ENCODE data around the gene AKR1C1.
"Not testable (repeated sequence)": the region's sequence is repeated elsewhere in the genome, so short reads cannot be mapped to it uniquely, and the experiment has no call there.

The AKR1C1 gene

DNA sequence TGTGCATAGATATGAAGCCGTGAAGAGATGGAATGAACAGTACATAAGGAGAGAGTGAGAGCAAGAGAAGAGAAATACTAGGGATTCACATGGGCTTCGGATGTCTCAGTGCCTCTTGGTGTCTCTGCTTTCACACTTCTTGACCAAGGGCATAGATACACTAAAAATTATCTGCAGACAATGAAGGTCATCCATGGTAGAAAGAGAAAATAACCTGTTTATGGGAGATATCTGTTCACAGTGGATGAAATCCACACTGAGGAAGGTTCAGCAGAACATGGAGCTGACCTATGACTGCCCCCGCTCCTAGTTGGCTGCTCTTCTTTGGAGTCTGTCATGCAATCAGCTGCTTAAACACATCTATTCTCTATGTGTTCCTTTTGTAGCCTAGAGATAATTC, 6.1 kb downstream of the AKR1C1 start:
- not testable (repeated sequence) for H3K4me1 Mint-ChIP-seq; H3K9me3 Mint-ChIP-seq; H3K27ac Mint-ChIP-seq; H3K4me3 Mint-ChIP-seq; H3K27me3 Mint-ChIP-seq (ENCODE audit: low read depth, poor library complexity); DNase-seq
- peaks cover 20% of the 10 kb centered on the region for H3K36me3 Mint-ChIP-seq (ENCODE audit: low read depth)

- not testable (repeated sequence) for H3K27me3 Mint-ChIP-seq (ENCODE audit: low read depth, poor library complexity); H3K4me1 Mint-ChIP-seq; DNase-seq; H3K4me3 Mint-ChIP-seq; H3K27ac Mint-ChIP-seq; H3K9me3 Mint-ChIP-seq
- H3K36me3 Mint-ChIP-seq (ENCODE audit: low read depth) = peaks cover 20% of the 10 kb centered on the region
Measured at GRCh38 chr10:4970362-4970761, 7.1 kb downstream of the AKR1C1 start.

GRCh38 chr10:4972369-4973142, 9.3 kb downstream of the AKR1C1 start:
- not testable (repeated sequence) for H3K4me1 Mint-ChIP-seq; H3K27me3 Mint-ChIP-seq (ENCODE audit: low read depth, poor library complexity); H3K4me3 Mint-ChIP-seq; DNase-seq; H3K9me3 Mint-ChIP-seq; H3K27ac Mint-ChIP-seq
- peaks cover 25% of the 10 kb centered on the region for H3K36me3 Mint-ChIP-seq (ENCODE audit: low read depth)

GRCh38 chr10:4973294-4973693, 10.1 kb downstream of the AKR1C1 start:
- not testable (repeated sequence) for H3K27ac Mint-ChIP-seq; DNase-seq; H3K4me3 Mint-ChIP-seq; H3K4me1 Mint-ChIP-seq; H3K27me3 Mint-ChIP-seq (ENCODE audit: low read depth, poor library complexity); H3K9me3 Mint-ChIP-seq
- H3K36me3 Mint-ChIP-seq (ENCODE audit: low read depth) = peaks cover 25% of the 10 kb centered on the region

GRCh38 chr10:4974400-4974799, 11.2 kb downstream of the AKR1C1 start:
- H3K27me3 Mint-ChIP-seq (ENCODE audit: low read depth, poor library complexity); H3K4me1 Mint-ChIP-seq; H3K4me3 Mint-ChIP-seq; H3K27ac Mint-ChIP-seq; H3K9me3 Mint-ChIP-seq; DNase-seq: not testable (repeated sequence)
- peaks cover 16% of the 10 kb centered on the region for H3K36me3 Mint-ChIP-seq (ENCODE audit: low read depth)

- H3K36me3 Mint-ChIP-seq (ENCODE audit: low read depth) = peaks cover 5% of the 10 kb centered on the region
- no peak overlapping the region for H3K4me3 Mint-ChIP-seq
- no peak overlapping the region for H3K27ac Mint-ChIP-seq
- DNase-seq = no peak
- H3K9me3 Mint-ChIP-seq = no peaks in the 10 kb centered on the region
- H3K4me1 Mint-ChIP-seq = peaks cover 7% of the 10 kb centered on the region
- no peak for TF ChIP-seq CTCF (IDR thresholded peaks at IDR 0.05)
- no peaks in the 10 kb centered on the region for H3K27me3 Mint-ChIP-seq (ENCODE audit: low read depth, poor library complexity)
Measured at GRCh38 chr10:4977025-4977424, 13.8 kb downstream of the AKR1C1 start.

DNA sequence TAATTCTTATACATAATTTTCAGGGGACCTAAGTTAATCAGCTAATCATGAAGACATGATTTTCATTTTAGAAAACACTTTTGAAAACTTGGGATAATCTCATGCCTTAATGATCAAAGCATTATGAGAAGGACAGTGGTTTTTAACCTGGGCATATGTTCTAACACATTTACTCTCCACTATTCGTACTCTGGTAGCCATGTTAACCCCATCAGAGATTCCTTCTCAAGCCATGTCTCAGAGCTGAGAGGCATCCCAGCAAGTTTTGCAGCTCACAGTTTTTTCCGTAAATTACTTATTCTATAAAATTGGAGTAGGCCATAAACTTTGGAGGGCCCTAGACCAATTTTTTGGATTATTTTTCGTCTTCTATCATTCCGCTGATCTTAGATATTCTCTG, 15.7 kb downstream of the AKR1C1 start:
- H3K4me3 Mint-ChIP-seq = no peak overlapping the region
- TF ChIP-seq CTCF (IDR thresholded peaks at IDR 0.05) = no peak

DNA sequence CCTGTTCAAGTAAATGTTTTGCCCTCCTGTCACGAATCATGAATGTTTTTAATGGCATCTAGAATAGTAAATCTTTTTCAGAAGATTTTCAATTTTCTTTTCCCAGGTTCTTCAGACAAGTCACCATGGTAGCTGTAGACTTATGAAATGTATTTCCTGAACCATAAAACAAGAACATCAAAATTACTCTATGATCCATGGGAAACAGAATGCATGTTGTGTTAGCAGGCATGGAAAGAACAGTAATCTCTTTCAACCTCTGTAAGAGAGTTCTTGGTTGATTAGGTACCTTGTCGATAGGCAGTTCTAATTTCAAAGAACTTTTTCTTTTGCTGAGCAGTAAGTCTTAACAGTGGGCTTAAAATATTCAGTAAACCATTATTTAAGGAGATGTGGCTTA, 17.6 kb downstream of the AKR1C1 start:
- H3K4me1 Mint-ChIP-seq = peaks cover 9% of the 10 kb centered on the region
- TF ChIP-seq CTCF (IDR thresholded peaks at IDR 0.05) = no peak
- H3K27me3 Mint-ChIP-seq (ENCODE audit: low read depth, poor library complexity) = no peaks in the 10 kb centered on the region
- no peak overlapping the region for H3K27ac Mint-ChIP-seq
- H3K36me3 Mint-ChIP-seq (ENCODE audit: low read depth) = peaks cover 5% of the 10 kb centered on the region
- DNase-seq = no peak
- H3K4me3 Mint-ChIP-seq = no peak overlapping the region
- H3K9me3 Mint-ChIP-seq = peaks cover 6% of the 10 kb centered on the region

More for the DNA sequence above, 15.7 kb downstream of the AKR1C1 start:
- Mint-ChIP-seq H3K27ac (no peak overlapping the region), H3K4me1 (peaks cover 9% of the 10 kb centered on the region), H3K9me3 (no peaks in the 10 kb centered on the region), H3K27me3 (ENCODE audit: low read depth, poor library complexity) (no peaks in the 10 kb centered on the region), H3K36me3 (ENCODE audit: low read depth) (peaks cover 5% of the 10 kb centered on the region)
- DNase-seq = no peak

All from nephron progenitor cell (in vitro differentiated cells).